ENCODE results near the gene ACTL7B.

GRCh38 chr9:108834959-108835665 is 20.7 kb downstream of the ACTL7B start:
- TF ChIP-seq CTCF (conservative IDR thresholded peaks at IDR 0.05; ENCODE audit: low read depth in 2 of 2): no peak
- TF ChIP-seq POLR2AphosphoS5 (IDR thresholded peaks at IDR 0.05; ENCODE audit: low read depth): no peak

Data from GM23338 (cell line).